ENCODE measurements around the gene RPLP1. TPM values are rescaled to one million over a fixed set of nuclear protein-coding genes. Genes with fewer than 3 reads are reported as not detected.

The RPLP1 gene
- polyA plus RNA-seq, 5 donors: 1,529 to 2,467 (median 1,660) TPM

DNA sequence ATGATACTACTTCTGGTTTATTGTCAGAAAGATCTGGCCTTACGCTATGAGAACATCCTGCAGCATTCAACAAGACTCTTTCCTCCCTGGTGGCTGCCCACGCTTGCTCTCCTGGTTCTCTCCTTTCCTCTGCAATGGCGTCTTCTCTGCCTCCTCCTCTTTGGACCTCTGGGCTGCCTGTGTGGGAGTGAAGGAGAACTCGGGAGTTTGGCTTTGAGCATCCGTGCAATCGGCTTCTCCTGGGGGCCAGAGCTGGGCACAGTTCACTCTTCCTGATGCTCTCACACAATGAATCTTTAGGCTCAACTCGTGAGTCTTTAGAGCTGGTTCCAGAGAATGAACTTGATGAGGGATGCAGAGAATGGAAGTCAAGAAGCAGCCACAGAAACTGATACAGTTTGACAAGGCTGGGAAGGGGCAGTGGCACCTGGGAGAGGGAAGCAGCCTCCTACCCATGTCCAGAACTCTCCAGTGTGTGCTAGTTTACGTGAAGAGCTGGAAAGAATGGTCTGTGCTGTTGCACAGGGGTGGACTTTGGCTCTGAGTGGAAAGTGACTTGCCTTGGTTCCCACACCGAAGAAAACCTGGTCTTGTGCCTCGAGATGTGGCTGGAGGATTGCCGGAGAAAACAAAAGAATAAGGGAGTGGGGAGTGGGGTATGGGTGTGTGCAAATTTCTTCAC, 37.9 kb downstream of the RPLP1 start:
- DNase-seq: no peak

DNA sequence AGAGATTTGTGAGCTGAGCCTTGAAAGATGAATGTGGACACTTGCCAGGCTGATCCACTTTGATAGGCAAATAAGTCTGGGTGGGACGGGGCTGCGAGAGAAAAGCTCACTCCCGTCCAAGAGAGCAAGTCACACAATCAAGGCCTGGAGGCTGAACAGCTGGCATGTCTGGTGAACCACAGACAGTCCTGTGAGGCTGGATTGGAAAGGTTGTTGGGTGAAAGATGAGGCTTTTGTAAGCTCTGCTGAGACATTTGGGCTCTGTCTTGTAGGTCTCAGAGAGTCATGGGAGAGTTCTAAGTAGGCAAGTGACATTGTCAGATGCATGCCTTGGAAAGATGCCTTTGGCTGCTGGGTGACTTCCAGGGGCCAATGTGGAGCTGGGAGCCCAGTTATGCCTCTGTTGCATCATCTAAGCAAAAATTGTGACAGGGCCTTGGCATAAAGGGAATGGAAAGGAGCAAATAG, 38.5 kb downstream of the RPLP1 start:
- no peak for DNase-seq

DNA sequence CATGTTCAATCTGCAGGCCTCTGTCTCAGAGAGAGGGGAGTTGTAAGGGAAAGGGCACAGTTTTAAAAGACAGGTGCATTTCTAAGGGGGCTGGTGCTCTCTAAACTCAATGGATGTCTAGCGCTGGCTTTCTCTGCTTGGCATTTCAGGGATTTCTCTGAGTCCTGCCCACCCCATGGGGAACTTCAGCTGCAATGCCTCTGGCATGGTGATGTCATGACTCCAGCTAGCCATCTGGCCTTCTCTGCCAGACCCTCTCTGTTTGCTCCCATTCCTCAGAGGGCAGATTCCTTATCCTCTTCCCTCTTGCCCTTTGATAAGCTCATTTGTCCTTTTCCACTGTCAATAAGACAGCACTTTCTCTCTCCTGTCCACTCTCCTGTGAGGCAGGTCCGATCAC, 40.8 kb downstream of the RPLP1 start:
- no peak for DNase-seq

DNA sequence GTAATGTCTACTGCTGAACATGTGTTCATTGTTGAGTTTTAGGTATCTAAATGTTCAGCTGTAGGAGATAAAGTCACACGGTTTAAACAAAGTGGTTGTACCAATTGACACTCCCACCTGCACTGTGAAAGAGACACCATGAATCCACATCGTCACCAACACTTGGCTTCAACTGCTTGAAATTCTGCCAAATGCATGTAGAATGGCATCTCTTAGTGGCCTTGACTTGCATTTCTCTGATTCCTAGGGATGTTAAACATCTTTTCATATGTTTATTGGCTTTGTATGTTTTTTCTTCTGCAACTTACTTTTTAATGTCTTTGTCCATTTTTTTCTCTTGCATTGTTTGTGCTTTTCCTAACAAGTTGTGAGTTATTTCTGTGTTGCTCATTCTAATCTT, 43.4 kb downstream of the RPLP1 start:
- DNase-seq: no peak

DNA sequence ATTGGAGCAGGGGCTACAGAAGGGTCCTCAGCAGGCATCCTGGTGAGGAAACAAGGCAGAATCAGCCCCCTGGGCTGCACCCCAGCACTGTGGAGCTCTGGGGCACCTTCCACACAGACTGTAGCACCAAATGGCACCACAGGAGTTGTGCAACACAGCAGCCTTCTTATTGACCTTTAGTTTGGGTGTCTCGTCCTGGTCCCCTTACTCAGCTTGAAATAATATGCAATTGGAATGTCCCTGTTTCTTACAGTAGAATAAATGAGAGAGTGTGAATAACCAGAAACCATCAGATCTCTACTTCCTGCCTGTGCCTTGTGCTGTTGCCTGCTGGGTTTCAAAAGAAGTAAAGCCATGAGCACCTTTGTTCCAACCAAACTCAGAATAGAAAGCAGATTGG, 44.5 kb downstream of the RPLP1 start:
- no peak for DNase-seq

DNA sequence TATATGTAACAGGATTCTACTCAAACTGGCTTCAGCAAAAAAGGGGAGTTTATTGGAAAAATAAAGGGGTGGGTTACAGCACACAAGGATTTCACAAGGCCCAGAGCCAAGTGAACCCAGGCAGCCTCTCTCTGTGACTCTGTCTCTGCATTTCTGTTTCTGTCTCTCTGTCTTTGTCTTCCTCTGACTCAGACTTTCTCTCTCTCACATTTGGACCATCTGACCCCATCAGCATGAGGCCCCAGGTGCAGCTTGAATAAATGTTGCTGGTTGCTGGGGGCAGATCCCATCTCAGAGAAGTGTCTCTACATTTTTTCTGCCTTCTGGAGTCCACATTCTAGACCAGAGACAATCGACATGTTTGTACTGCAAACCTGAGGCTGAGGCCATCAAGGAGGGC, 45.0 kb downstream of the RPLP1 start:
- DNase-seq: no peak

DNA sequence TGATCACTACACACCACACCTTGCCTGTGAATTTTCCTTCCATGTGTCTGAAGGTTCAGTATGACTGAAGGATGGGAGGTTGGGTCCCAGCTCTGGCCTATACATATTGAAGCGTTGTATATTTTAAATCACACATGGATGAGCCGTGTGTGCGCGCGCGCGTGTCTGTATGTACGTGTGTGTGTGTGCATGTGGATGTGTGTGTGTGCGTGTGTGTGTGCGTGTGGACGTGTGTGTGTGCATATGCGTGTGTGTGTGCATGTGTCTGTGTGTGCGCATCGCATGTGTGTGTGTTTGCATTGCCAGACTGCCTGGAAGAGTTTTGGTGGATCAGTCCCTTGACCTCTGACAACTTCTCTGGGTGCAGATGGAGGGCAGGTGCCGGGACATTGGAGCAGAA, 45.7 kb downstream of the RPLP1 start:
- no peak for DNase-seq

DNA sequence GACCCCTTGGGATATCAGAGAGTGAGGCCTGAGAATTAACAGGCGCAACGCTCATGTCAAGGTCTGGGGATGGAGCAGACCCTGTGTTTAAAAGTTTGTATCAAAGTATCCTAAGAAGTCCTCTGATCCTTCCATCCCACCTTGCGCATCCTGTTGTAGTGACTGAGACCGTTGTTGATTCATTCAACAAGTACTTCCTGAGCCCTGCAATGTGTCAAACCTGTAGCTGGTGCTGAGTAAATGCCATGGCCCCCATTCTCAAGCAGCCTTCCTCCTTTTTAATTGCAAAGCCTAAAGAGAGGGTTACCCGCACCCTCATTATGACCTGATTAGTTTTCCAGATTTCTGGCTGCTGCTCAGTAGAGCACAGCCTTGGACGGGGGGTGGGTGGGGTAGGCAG, 46.4 kb downstream of the RPLP1 start:
- DNase-seq: no peak

DNA sequence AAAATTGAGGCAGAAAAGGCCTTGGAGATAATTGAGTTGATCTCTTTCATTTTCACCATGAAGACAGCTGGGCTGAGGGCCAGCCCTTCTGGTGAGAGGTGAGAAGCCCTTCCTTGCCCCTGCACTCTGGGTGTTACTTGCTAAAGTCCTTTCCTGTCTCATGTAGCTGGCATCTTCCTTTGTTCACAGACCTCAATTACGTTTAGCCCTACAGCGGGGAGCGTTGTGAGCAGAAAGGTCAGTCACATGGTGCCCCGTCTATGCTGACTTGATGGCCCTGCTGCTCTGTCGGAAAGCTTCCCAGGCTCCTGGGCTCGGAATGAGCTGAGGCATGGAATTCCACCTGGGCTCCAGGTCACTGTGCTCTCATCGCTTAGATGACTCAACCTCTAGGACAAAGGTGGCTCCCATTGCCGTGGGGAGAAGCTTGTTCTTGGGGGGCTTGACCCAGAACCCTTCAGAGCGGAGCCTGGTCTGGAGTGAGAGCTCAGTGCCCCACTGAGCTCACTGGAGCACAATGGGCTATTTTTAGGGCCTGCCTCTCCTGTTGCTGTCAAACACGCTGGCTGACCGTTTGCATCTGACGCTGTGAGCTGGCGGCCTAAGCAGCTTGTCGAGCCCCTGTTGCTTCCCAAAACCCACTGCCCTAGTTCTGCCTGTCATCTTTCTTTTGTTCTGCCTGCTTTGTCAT, 47.0 kb downstream of the RPLP1 start:
- DNase-seq: no peak

DNA sequence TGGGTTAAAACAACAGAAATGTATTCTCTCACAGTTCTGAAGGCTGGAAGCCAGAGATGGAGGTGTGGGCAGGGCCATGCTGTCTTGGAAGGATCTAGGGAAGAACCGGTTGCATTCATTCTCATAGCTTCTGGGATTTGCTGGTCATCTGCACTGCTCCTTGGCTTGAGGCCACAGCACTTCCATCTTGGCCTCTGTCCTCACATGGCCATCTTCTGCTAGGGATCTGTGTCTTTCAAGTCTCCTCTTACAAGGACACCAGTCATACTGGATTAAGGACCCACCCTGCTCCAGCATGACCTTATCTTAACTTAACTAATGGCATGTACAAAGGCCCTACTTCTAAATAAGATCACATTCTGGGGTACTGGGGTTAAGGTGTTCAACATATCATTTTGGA, 47.7 kb downstream of the RPLP1 start:
- DNase-seq: no peak

DNA sequence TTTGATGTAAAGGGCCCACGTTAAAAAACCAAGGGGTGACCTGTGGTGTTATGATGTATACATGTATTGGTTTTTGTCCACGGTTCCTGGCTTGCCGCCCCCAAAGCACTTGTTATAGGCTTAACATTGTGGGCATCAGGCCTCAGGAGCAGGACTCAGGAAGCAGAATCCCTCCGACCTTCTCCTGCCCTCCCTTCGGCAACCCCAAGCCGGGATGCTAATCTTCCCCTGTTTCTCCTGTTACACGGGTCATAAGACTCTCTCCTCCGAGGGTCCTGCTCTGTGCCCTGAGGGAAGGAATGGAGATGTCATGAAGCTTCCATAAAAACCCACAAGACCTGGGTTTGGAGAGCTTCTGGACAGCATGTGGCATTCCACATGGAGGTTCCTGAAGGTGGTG, 48.8 kb downstream of the RPLP1 start:
- no peak for DNase-seq

DNA sequence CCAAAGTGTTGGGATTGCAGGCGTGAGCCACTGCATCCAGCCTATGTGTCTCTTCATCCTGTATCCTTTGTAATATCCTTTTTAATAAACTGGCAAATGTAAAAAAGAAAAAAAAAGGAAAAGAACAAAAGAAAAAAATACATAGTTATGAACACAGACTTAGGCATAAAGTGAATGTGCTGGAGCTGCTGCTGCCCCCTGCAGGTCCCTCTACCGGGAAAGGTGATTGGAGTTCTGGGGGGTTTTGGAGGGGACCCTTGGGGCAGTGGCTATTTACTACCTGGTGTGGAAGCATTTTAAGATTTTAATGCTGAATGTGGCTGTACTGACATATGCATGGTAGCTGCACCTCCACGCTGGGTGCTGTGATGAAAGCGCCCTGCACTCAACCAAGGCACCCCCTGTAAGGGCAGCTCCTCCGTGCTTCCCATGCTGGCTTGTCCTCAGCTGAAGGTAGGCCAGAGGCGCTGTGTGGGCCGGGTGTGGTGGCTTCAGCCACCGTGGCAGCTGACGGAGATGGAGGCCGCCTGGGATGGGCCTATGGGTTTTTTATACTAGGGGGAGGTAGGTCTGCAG, 49.9 kb downstream of the RPLP1 start:
- no peak for DNase-seq

DNA sequence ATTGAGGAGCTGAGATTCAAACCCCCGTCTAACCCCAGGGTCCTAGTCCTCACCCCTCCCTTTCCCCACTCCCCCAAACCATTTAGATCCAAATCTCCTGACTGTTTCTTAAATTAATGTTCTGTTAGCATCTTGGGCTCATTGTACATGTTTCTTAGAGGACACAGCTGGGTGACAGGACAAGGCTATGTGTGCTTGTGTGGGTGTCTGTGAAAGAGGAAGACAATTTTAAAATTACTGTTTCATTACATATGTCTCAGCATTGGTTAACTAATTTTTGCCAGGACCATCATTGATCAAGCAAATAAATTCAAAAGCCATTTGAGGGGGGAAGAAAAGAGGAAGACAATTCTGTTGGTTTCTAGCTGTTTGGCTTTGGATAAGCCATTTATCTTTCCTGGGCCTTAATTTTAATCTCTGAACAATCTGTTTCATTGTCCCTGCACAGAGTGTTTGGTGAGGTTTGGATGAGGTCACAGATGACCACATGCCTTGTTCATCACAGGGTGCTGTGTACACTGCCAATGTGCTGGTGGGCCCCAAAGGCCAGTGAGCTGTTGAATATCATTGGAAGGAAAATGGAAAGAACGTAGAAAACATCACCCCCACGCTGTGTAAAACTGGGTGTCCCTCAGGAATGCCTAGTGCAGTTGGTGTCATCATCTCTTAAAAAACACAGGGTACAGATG, 51.9 kb downstream of the RPLP1 start:
- DNase-seq: no peak

Other genes starting within 250 kb of the RPLP1 start
- 1 to 10 TPM; 4.9 to 7.5 (median 6.0) TPM for gene PAQR5, start 153.9 kb upstream of the RPLP1 start, polyA plus RNA-seq (ENCODE audit: insufficient read depth in 1 of 5, insufficient read length in 5 of 5, low replicate concordance in 1 of 5)
- 10 to 100 TPM; 20.6 to 70.2 (median 43.0) TPM for gene KIF23, start 38.5 kb upstream of the RPLP1 start, polyA plus RNA-seq (ENCODE audit: insufficient read depth in 1 of 5, insufficient read length in 5 of 5, low replicate concordance in 1 of 5)

Measured in right lung (tissue), 5 donors.